Stimulated activated CD8-positive, alpha-beta memory T cell treated with anti-CD3 and anti-CD28 coated beads, Interleukin-7, amount 100 ng/mL, for 48 hours (primary cell): Measurements from ENCODE around the gene KCP.

Source experiments
- DNase-seq, 2 donors: peaks; one replicate each; pipeline ENCODE4 v3.0.0-alpha.2; 2020; ENCODE audit warnings: low read depth in 1 of 2; ENCODE audit errors: extremely low read depth in 1 of 2

The KCP gene

DNA sequence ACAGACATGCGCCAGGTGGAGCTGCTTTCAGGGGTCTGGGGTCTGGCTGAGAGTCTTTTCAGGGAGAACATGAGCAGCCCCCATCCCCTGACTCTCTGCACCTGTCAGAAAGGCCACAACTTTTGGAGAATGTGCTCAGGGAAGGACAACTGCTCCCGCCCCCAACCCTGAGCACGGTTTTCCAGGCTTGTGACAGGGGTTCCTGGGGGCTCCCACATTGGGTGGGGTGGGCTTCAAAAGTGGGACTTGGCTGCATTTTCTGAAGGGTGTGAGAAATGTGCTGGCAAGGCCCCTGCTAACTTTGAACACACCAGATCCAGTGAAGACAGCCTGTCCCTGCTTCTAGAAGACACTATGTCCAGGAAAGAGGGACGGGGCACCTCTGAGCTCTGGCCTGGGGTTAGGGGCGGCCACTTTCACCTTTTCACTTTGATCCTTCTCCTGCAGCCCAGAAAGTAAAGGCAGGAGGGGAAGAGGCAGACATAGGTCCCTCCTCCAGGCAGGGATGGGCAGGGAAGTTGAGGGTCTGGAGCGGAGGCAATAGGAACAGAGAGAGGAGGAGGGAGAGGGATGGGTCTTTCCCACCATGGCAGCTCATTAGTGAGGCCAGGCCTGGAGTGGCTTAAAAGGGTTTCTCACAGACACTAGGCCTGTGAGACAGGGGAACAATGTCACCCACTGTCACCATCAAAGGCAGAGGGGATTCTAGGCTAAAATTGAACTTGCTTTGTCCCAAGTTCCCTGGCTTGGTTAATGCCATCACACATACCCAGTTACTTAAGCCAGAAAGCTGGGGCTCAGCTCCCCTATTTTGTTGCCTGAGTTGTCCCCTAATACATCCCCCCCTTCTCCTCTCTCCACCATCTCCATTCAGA lies 1.5 kb downstream of the KCP start:
- DNase-seq: no peak

DNA sequence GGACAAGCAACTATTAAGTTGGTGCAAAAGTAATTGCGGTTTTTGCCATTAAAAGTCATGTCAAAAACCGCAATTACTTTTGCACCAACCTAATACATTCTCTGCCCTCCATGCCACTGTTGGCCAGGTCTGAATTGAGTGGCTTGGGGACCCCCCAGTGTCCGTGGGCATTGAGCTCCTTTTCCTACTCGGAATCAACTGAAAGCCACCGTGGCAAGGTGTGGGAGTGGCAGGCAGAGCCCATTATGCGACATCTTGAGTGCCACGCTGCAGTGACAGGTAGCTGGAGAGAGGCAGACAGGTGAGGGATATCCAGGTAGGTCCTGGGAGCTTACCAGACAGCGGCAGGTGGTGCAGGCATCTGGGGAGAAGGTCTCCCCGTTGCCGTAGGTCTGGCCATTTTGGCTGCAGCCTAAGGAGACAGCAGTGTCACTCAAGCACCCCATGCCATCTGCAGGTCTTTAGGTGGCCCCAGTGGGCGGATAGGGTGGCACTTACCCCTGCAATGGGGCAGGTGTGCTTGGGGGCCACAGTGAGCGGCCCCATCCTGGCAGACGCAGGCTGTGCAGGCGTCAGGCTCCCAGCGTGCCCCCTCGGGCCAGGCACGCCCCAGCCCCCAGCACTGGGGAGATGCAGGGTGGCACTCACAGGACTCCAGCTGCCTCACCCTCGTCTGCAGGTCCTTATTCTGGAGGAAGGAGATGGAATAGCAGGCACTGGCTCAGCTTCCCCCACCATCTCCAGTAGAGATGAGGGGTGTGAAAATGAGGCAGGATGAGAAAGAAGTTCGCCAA lies 3.5 kb downstream of the KCP start:
- DNase-seq: no peak

- DNase-seq: no peak
Observed at GRCh38 chr7:128906001-128906765, 4.3 kb downstream of the KCP start.

GRCh38 chr7:128904381-128905197 lies 5.9 kb downstream of the KCP start:
- DNase-seq: no peak

GRCh38 chr7:128903621-128904361 lies 6.7 kb downstream of the KCP start:
- no peak for DNase-seq

DNA sequence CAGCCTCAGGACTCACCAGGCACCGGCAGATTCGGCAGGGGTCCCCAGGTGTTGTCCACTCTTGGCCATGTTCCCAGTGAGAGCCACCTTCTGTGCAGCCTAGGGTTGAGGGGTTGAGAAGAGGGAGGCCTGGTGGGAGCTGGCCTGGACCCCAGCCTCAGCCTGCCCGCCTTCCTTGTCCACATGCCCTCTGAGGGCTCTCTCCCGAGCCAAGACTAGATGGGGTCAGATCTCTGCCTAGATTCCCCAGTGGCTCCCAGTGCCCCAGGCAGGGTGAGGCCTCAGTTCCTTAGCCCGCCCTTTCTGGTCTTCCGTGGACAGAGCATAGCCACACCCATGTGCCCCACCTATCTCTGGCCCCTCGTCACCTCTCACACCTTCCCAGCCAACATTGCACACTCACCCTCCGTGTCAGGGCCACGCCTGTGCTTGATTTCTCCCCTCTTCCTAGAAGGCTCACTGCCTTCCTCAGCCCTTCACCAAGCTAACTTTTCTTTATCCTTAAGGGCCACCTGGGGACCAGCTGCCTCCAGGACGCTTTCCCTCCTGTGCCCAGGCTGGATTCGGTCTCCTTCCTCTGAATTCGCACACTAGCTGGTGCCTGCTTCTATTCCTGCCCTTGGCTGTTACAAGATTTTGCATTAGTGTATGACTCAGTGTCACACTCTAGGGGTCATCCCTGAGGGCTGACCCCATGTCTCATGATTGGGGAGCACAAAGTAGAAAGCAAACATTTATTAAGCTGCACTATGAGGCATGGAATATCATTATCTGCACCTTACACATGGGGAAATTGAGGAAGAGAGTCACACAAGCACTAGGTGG lies 7.5 kb downstream of the KCP start:
- DNase-seq: no peak

DNA sequence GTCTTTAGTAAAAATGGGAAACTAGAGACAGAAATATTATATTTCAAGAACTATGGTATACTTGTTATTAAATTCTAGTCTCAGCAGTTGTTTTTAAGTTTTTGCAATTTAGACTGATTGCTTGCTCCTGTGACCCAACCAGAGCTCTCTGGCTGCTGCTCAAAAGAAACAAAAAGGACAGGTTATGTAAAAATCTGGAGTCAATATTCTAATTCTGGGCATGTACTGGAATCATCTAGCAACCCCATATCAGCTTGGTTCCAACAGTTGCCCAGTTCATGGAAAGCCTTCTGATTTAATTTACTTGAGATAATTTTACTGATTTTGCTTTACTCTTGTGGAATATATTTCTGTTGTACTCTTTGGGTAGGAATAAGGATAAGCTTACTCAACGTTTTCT lies 10.3 kb downstream of the KCP start:
- DNase-seq: no peak

GRCh38 chr7:128899392-128899791 lies 11.1 kb downstream of the KCP start:
- no peak for DNase-seq

DNA sequence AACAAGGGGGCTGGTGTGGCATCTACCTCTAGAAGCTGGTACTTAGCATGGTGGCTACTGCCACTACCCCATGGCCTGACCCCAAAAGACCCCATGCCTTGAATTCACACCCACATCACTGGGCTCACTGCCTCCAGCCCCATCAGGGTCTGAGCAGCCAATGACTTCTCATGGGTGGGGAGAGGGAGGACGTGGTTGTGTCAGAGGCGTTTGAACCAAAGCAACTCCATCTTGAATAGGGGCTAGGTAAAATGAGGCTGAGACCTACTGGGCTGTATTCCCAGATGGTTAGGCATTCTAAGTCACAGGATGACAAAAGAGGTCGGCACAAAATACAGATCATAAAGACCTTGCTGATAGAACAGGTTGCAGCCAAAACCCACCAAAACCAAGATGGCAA lies 15.2 kb downstream of the KCP start:
- DNase-seq: no peak

DNA sequence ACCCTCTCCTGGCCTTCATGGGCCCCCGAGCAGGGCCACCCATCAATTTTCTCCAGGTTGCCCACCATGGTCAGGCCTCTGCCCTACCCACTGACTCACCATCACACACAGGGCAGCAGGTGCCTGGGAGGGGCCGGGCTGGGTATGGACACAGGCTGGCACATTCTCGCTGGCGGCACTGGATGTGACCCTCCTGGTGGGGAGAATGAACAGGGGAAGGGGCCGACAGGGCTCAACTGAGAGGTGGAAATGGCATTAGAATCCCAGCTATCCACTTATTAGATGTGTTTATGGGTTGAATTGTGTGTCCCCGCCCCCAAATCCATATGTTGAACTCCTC lies 16.4 kb downstream of the KCP start:
- DNase-seq: no peak

- no peak for DNase-seq
Observed at GRCh38 chr7:128893251-128894100, 17.0 kb downstream of the KCP start.

DNA sequence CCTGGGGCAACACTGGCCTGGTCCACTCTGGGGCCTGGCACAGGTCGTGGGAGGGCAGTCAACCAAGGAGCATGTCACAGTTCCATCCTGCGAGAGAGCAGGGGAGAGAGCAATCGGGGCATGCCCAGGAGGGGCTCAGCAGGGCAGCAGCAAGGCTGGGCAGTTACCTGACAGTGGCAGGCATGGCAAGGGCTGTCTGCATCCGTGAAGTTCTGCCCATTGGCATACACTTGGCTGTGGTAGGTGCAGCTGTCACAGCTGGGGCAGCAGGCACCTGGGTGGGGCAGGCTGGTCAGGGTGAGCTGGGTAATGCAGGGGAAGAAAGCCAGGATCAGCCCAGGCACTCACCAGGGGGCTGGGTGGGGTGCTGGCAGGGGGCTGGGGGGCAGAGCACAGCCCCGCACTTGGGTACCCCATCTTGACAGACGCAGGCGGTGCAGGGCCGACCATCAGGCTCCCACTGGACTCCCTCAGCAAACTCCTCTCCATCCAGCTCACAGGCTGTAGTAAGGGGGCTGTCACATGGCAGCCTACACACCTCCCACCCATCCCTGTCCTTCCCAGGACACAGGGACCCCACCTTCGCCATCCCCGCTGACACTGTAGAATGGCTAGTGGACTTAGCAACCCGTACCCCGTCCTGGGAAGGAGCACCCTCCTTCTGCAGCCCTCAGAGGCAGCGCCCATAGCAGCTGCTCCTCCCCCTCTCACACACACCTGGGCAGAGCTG lies 17.8 kb downstream of the KCP start:
- no peak for DNase-seq

- no peak for DNase-seq
Observed at GRCh38 chr7:128891942-128892269, 18.6 kb downstream of the KCP start.

- DNase-seq: no peak
Observed at GRCh38 chr7:128891110-128891941, 19.2 kb downstream of the KCP start.

DNA sequence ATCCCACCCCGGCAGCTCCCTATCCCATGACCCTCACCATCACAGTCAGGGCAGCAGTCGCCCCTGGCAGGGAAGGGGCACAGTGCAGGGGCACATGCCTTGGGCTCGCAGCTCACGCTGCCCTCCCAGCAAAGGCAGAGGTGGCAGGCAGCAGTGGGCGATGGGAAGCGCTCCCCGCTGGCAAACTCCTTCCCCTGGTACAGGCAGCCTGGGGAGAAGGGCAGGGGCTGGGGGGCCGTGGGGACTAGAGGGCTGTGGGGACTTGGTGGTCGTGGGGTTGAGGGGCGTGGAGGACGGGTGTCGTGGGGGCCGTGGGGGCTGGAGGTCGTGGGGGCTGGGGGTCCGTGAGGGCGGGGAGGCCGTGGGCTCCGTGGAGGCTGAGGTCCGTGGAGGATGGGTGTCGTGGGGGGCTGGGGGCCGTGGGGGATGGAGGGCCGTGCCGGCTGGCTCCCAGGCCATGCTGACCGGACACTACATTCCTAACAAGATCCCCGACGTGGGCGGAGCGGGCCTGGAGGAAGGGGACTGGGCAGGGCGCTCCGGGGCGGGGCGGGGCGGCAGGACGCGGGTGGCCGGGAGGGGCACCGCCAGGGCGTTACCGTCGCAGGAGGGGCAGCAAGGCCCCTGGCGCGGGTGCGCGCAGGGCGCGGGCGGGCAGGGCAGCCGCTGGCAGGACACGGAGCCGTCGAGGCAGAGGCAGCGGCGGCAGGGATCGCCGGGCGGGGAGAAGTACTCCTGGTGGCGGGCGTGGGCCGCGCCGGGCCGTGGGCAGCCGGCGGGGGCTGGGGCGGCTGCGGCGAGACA lies 20.0 kb downstream of the KCP start:
- DNase-seq: no peak

GRCh38 chr7:128889121-128889520 lies 21.4 kb downstream of the KCP start:
- no peak for DNase-seq
